Measurements from ENCODE around the gene SYNDIG1.

Gene SYNDIG1

DNA sequence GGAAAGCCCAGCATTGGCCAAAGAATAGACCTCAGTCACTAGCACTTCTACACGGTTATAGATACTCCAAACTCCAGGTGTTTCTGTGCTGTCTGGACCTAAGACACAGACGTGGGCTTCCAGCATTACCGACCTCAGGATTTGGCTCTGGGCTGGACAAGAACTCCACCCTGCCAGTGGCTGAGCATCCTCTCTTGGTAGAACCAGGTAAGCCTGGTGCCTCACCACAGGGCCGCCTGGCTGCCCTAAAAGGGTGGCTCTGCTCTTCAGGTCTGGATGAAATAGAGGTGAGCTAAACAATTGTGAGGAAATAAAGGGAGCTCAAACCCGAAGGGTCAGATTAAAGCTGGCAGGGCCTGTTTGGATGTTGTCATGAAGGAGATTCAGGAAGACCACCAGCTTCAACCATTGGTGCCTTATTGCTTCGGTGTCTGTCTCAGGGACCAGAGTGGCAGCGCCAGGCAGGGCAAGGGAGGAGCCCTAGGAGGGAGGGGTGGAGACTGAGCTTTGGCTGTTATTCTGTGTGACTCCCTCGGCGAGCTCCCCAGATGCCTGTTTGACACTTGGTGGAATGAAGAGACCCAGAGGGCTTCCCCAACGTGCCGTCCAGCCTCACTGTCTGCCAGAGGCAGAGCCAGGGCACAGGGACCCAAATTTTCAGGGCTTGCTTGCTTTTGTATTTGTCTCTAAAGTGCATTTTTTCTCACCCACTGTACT is 8.6 kb downstream of the SYNDIG1 start:
- H3K27me3 ChIP-seq (ENCODE audit: control insufficient read depth, insufficient read depth, low read length) = peaks cover 17% of the 10 kb centered on the region
- H3K9ac ChIP-seq (ENCODE audit: low read depth, low read length) = no peak overlapping the region
- peaks cover 15% of the 10 kb centered on the region for H3K4me1 ChIP-seq (ENCODE audit: control insufficient read depth, insufficient read depth, low read length)
- no peak overlapping the region for H3K27ac ChIP-seq (ENCODE audit: low read depth, low read length)
- no peaks in the 10 kb centered on the region for H3K36me3 ChIP-seq (ENCODE audit: control insufficient read depth, insufficient read depth, low read length)
- H3K4me3 ChIP-seq (ENCODE audit: low read depth, low read length) = no peak overlapping the region
- H3K9me3 ChIP-seq (ENCODE audit: control insufficient read depth, insufficient read depth, low read length) = no peaks in the 10 kb centered on the region

DNA sequence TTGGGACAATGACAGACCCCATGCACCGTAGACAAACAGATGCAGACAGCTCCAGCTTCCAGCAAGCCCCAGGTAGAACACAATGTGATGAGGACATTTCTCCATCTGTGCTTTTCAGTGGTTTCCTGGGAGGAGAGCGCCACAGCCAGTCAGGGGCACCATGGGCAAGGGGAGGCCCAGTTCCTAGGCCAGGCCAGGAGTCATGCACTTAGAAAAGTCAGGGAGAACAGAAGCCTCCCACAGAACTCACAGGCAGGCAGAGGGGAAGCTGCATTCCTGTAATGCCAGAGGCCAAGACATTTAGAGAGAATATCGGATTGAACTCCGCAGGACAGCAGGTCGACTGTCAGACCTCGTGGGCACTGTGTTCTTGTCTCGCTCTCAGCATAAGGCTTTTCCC is 9.2 kb downstream of the SYNDIG1 start:
- Histone ChIP-seq H3K9ac (ENCODE audit: low read depth, low read length) (no peak overlapping the region), H3K36me3 (ENCODE audit: control insufficient read depth, insufficient read depth, low read length) (no peaks in the 10 kb centered on the region), H3K27me3 (ENCODE audit: control insufficient read depth, insufficient read depth, low read length) (peaks cover 12% of the 10 kb centered on the region)

DNA sequence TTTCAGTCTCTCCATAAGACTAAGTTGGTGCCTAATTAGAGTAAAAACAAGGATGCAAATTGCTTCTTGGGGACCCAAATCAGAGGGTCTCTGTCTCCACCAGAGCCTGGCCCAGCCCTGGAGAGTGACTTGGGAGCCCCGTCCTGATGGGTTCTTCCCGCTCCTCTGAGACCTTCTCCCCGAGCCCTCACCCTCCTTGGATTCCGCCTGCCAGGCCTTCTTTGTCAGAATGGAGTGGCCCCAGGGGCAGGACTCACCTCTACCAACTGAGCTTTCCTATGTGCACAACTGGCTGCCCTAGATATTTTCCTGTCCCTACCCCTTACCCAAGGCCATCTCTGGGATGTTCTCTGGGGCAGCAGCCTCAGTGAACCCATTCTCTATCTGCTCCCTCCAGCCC is 9.7 kb downstream of the SYNDIG1 start:
- Histone ChIP-seq H3K27me3 (ENCODE audit: control insufficient read depth, insufficient read depth, low read length) (peaks cover 7% of the 10 kb centered on the region), H3K36me3 (ENCODE audit: control insufficient read depth, insufficient read depth, low read length) (no peaks in the 10 kb centered on the region), H3K9me3 (ENCODE audit: control insufficient read depth, insufficient read depth, low read length) (no peaks in the 10 kb centered on the region), H3K4me1 (ENCODE audit: control insufficient read depth, insufficient read depth, low read length) (peaks cover 15% of the 10 kb centered on the region), H3K4me3 (ENCODE audit: low read depth, low read length) (no peak overlapping the region), H3K27ac (ENCODE audit: low read depth, low read length) (no peak overlapping the region), H3K9ac (ENCODE audit: low read depth, low read length) (no peak overlapping the region)

More for the DNA sequence above, 9.2 kb downstream of the SYNDIG1 start:
- Histone ChIP-seq H3K27ac (ENCODE audit: low read depth, low read length) (no peak overlapping the region), H3K4me3 (ENCODE audit: low read depth, low read length) (no peak overlapping the region), H3K4me1 (ENCODE audit: control insufficient read depth, insufficient read depth, low read length) (peaks cover 15% of the 10 kb centered on the region), H3K9me3 (ENCODE audit: control insufficient read depth, insufficient read depth, low read length) (no peaks in the 10 kb centered on the region)

DNA sequence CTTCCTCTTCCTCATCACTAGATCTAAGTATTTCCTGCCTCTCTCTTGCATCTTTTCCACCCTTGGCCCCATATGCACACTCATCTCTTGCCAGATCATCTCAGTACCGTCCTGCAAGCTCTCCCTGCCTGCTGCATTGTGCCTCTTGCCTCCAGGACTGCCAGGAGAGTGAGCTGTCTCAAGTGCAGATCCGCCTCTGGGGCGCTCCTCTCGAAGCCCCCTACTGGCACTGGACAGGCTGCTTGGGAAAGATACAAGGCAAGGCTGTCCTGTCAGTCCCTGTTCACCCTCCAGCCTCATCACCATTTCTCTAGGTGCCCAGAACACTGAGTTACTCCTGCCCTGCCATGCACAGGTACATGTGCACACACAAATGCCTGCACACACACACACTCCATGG is 10.2 kb downstream of the SYNDIG1 start:
- no peak overlapping the region for H3K9ac ChIP-seq (ENCODE audit: low read depth, low read length)
- no peaks in the 10 kb centered on the region for H3K36me3 ChIP-seq (ENCODE audit: control insufficient read depth, insufficient read depth, low read length)
- 0 out of 2 replicates have a peak, but pooled peaks cover 2% of the 10 kb centered on the region for H3K27me3 ChIP-seq (ENCODE audit: control insufficient read depth, insufficient read depth, low read length)
- peaks cover 15% of the 10 kb centered on the region for H3K4me1 ChIP-seq (ENCODE audit: control insufficient read depth, insufficient read depth, low read length)
- no peak overlapping the region for H3K27ac ChIP-seq (ENCODE audit: low read depth, low read length)
- no peaks in the 10 kb centered on the region for H3K9me3 ChIP-seq (ENCODE audit: control insufficient read depth, insufficient read depth, low read length)
- no peak overlapping the region for H3K4me3 ChIP-seq (ENCODE audit: low read depth, low read length)

GRCh38 chr20:24480509-24480908 is 11.1 kb downstream of the SYNDIG1 start:
- H3K4me3 ChIP-seq (ENCODE audit: low read depth, low read length) = no peak overlapping the region
- no peaks in the 10 kb centered on the region for H3K9me3 ChIP-seq (ENCODE audit: control insufficient read depth, insufficient read depth, low read length)
- H3K27ac ChIP-seq (ENCODE audit: low read depth, low read length) = no peak overlapping the region
- H3K27me3 ChIP-seq (ENCODE audit: control insufficient read depth, insufficient read depth, low read length) = no peaks in the 10 kb centered on the region
- peaks cover 18% of the 10 kb centered on the region for H3K4me1 ChIP-seq (ENCODE audit: control insufficient read depth, insufficient read depth, low read length)
- H3K9ac ChIP-seq (ENCODE audit: low read depth, low read length) = no peak overlapping the region
- no peaks in the 10 kb centered on the region for H3K36me3 ChIP-seq (ENCODE audit: control insufficient read depth, insufficient read depth, low read length)

DNA sequence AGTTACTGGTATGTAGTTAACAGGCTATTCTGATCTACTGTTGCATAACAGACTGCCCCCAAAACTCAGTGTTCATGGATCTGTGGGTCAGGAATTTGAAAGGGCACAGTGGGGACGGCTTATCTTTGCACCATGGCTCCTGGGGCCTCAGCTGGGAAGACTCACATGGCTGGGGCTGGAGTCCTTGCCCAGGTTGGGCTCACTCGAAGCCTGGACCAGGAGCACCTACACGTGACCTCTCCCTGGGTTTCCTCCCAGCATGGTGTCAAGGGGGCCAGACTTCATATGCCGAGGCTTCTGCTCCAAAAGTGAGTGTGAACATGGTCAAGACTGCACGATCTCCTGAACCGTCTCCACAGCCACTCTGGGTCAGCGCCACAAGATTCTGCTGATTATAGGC is 11.7 kb downstream of the SYNDIG1 start:
- Histone ChIP-seq H3K9ac (ENCODE audit: low read depth, low read length) (no peak overlapping the region), H3K4me1 (ENCODE audit: control insufficient read depth, insufficient read depth, low read length) (peaks cover 18% of the 10 kb centered on the region), H3K36me3 (ENCODE audit: control insufficient read depth, insufficient read depth, low read length) (no peaks in the 10 kb centered on the region), H3K27me3 (ENCODE audit: control insufficient read depth, insufficient read depth, low read length) (no peaks in the 10 kb centered on the region), H3K4me3 (ENCODE audit: low read depth, low read length) (no peak overlapping the region), H3K9me3 (ENCODE audit: control insufficient read depth, insufficient read depth, low read length) (no peaks in the 10 kb centered on the region), H3K27ac (ENCODE audit: low read depth, low read length) (no peak overlapping the region)

DNA sequence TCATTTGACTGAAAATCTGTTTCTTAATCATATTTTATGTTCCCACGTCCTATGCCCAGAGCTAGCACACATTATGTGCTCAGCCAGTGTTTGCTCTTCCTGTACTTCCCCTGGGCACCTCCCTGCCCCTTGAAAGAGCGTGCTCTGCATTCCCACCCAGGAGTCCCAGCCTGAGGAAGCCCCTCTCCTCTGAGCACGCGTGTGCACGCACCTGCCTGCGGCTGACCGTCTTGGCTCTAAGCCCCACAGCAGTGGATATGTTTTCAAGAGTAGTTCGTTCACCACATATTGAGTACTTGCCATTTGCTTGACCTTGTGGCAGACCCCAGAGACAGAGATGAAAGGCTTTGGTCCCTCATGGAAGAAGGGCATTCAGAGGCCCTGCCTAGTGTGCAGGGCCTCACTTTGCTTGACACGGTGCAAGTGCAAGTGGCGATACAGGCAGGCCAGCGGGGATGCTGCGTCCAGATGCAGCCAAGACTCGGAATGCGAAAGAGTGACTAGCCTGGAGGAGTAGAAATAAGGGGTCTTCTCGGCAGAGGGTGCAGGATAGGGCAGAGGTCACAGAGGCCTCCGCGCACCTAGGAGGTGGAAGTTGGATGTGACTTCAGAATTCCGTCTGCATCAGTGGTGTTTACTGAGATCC is 14.1 kb downstream of the SYNDIG1 start:
- H3K9me3 ChIP-seq (ENCODE audit: control insufficient read depth, insufficient read depth, low read length) = no peaks in the 10 kb centered on the region
- H3K4me1 ChIP-seq (ENCODE audit: control insufficient read depth, insufficient read depth, low read length) = peaks cover 14% of the 10 kb centered on the region
- H3K27me3 ChIP-seq (ENCODE audit: control insufficient read depth, insufficient read depth, low read length) = no peaks in the 10 kb centered on the region
- H3K4me3 ChIP-seq (ENCODE audit: low read depth, low read length) = no peak overlapping the region
- H3K36me3 ChIP-seq (ENCODE audit: control insufficient read depth, insufficient read depth, low read length) = peaks cover 11% of the 10 kb centered on the region
- H3K27ac ChIP-seq (ENCODE audit: low read depth, low read length) = no peak overlapping the region
- H3K9ac ChIP-seq (ENCODE audit: low read depth, low read length) = no peak overlapping the region

- Histone ChIP-seq H3K4me1 (ENCODE audit: control insufficient read depth, insufficient read depth, low read length) (peaks cover 9% of the 10 kb centered on the region; the same call in 1 of the 2 replicates), H3K9me3 (ENCODE audit: control insufficient read depth, insufficient read depth, low read length) (no peaks in the 10 kb centered on the region), H3K4me3 (ENCODE audit: low read depth, low read length) (no peak overlapping the region), H3K36me3 (ENCODE audit: control insufficient read depth, insufficient read depth, low read length) (peaks cover 16% of the 10 kb centered on the region), H3K9ac (ENCODE audit: low read depth, low read length) (no peak overlapping the region), H3K27me3 (ENCODE audit: control insufficient read depth, insufficient read depth, low read length) (no peaks in the 10 kb centered on the region), H3K27ac (ENCODE audit: low read depth, low read length) (no peak overlapping the region)
These were observed 14.6 kb downstream of the SYNDIG1 start for GRCh38 chr20:24484081-24484450.

- Histone ChIP-seq H3K4me3 (ENCODE audit: low read depth, low read length) (no peak overlapping the region), H3K9me3 (ENCODE audit: control insufficient read depth, insufficient read depth, low read length) (no peaks in the 10 kb centered on the region), H3K27me3 (ENCODE audit: control insufficient read depth, insufficient read depth, low read length) (no peaks in the 10 kb centered on the region), H3K36me3 (ENCODE audit: control insufficient read depth, insufficient read depth, low read length) (peaks cover 20% of the 10 kb centered on the region), H3K27ac (ENCODE audit: low read depth, low read length) (no peak overlapping the region), H3K9ac (ENCODE audit: low read depth, low read length) (no peak overlapping the region), H3K4me1 (ENCODE audit: control insufficient read depth, insufficient read depth, low read length) (peaks cover 6% of the 10 kb centered on the region; the same call in 1 of the 2 replicates)
These were observed 16.6 kb downstream of the SYNDIG1 start for GRCh38 chr20:24485981-24486380.

GRCh38 chr20:24487240-24487639 is 17.8 kb downstream of the SYNDIG1 start:
- Histone ChIP-seq H3K4me1 (ENCODE audit: control insufficient read depth, insufficient read depth, low read length) (peaks cover 17% of the 10 kb centered on the region), H3K9me3 (ENCODE audit: control insufficient read depth, insufficient read depth, low read length) (no peaks in the 10 kb centered on the region), H3K4me3 (ENCODE audit: low read depth, low read length) (no peak overlapping the region), H3K27ac (ENCODE audit: low read depth, low read length) (no peak overlapping the region), H3K9ac (ENCODE audit: low read depth, low read length) (no peak overlapping the region), H3K27me3 (ENCODE audit: control insufficient read depth, insufficient read depth, low read length) (no peaks in the 10 kb centered on the region), H3K36me3 (ENCODE audit: control insufficient read depth, insufficient read depth, low read length) (peaks cover 20% of the 10 kb centered on the region)

- Histone ChIP-seq H3K4me1 (ENCODE audit: control insufficient read depth, insufficient read depth, low read length) (peaks cover 20% of the 10 kb centered on the region), H3K4me3 (ENCODE audit: low read depth, low read length) (no peak overlapping the region), H3K27me3 (ENCODE audit: control insufficient read depth, insufficient read depth, low read length) (no peaks in the 10 kb centered on the region), H3K9me3 (ENCODE audit: control insufficient read depth, insufficient read depth, low read length) (no peaks in the 10 kb centered on the region), H3K9ac (ENCODE audit: low read depth, low read length) (no peak overlapping the region), H3K36me3 (ENCODE audit: control insufficient read depth, insufficient read depth, low read length) (peaks cover 20% of the 10 kb centered on the region), H3K27ac (ENCODE audit: low read depth, low read length) (no peak overlapping the region)
These were observed 18.2 kb downstream of the SYNDIG1 start for GRCh38 chr20:24487648-24488047.
